Peyer's patch (tissue), 4 donors: ENCODE data around the gene LRP5. TPM values are rescaled to one million over a fixed set of nuclear protein-coding genes. Genes with fewer than 3 reads are reported as not detected.
A peak's percentile ranks its signal among the peaks of the same experiment; 100 is the strongest.
"Not testable (repeated sequence)": the region's sequence is repeated elsewhere in the genome, so short reads cannot be mapped to it uniquely, and the experiment has no call there.

Experiments
- DNase-seq, 3 donors: peaks; one replicate each; pipeline ENCODE4 v3.0.0-alpha.2; 2017 to 2019
- H3K27ac ChIP-seq, 4 donors: fragments of 200-600 bp; sonication (generic); one replicate each; pipeline ENCODE4 v1.5.1; 2016 to 2019
- H3K27me3 ChIP-seq, 2 donors: fragments of 200-600 bp; sonication (generic); one replicate each; pipeline ENCODE4 v1.5.1; 2019
- H3K36me3 ChIP-seq, 3 donors: fragments of 200-600 bp; sonication (generic); one replicate each; pipeline ENCODE4 v1.5.1; 2016 to 2019
- H3K4me1 ChIP-seq, 4 donors: fragments of 200-600 bp; sonication (generic); one replicate each; pipeline ENCODE4 v1.5.1; 2016 to 2019
- H3K4me3 ChIP-seq, 4 donors: fragments of 200-600 bp; sonication (generic); 1 replicate in 3 of 4; 2 replicates in 1 of 4; pipeline ENCODE4 v1.5.1; 2016 to 2019; ENCODE audit warnings: mild to moderate bottlenecking in 1 of 4
- H3K9me3 ChIP-seq, 4 donors: fragments of 200-600 bp; sonication (generic); one replicate each; pipeline ENCODE4 v1.5.1; 2016 to 2019; ENCODE audit warnings: mild to moderate bottlenecking in 1 of 4
- CTCF ChIP-seq, 6 experiments: fragments of 450-650 bp in 4 of 6; fragments of 200-600 bp in 2 of 6; sonication (generic) in 1 of 6; IDR thresholded peaks; one replicate each; pipeline ENCODE4 v1.5.1; 2017 to 2019; ENCODE audit warnings: antibody characterized with exemption in 6 of 6, mild to moderate bottlenecking in 3 of 6, moderate library complexity in 1 of 6
- POLR2A ChIP-seq, 2 donors: fragments of 450-650 bp; IDR thresholded peaks; one replicate each; pipeline ENCODE4 v1.5.1; 2017; ENCODE audit warnings: antibody characterized with exemption in 2 of 2, mild to moderate bottlenecking in 2 of 2, moderate library complexity in 2 of 2
- total RNA-seq, 4 donors: library from RNA; depleted of rRNA; stranded (reverse); fragments of >200 nt; gene quantifications; one replicate each; pipeline ENCODE4 v1.1.0, GENCODE V29; 2016

Gene LRP5
- total RNA-seq, 4 donors from 2014 or later = 149 to 196 (median 168) TPM

GRCh38 chr11:68296344-68297051 lies 15.9 kb upstream of the LRP5 start:
- Histone ChIP-seq H3K4me1 (peaks cover 0 to 24% (median 5%) of the 10 kb centered on the region in 4 donors), H3K27me3 (no peaks in the 10 kb centered on the region), H3K27ac (peak overlapping the region in 3 of 4 donors; percentile 70 to 94 (median 90)), H3K9me3 (no peaks in the 10 kb centered on the region), H3K4me3 (peak overlapping the region in 1 of 4 donors; percentile 4), H3K36me3 (no peaks in the 10 kb centered on the region)
- peak in 2 of 3 donors; percentile 87 to 88 for DNase-seq
- TF ChIP-seq POLR2A (IDR thresholded peaks at IDR 0.05) = peak; percentile 50 to 84
- no peak for TF ChIP-seq CTCF (IDR thresholded peaks at IDR 0.05)

GRCh38 chr11:68297052-68297378 lies 15.4 kb upstream of the LRP5 start:
- Histone ChIP-seq H3K36me3 (no peaks in the 10 kb centered on the region), H3K27ac (peak overlapping the region in 3 of 4 donors; percentile 70 to 94 (median 90)), H3K27me3 (no peaks in the 10 kb centered on the region), H3K9me3 (no peaks in the 10 kb centered on the region), H3K4me3 (no peak overlapping the region), H3K4me1 (peaks cover 0 to 25% (median 5%) of the 10 kb centered on the region in 4 donors)
- DNase-seq = no peak
- TF ChIP-seq POLR2A (IDR thresholded peaks at IDR 0.05) (no peak), CTCF (IDR thresholded peaks at IDR 0.05) (no peak)

- Histone ChIP-seq H3K4me3 (no peak overlapping the region), H3K27ac (peak overlapping the region in 3 of 4 donors; percentile 70 to 94 (median 90)), H3K36me3 (no peaks in the 10 kb centered on the region), H3K27me3 (no peaks in the 10 kb centered on the region), H3K9me3 (no peaks in the 10 kb centered on the region), H3K4me1 (peaks cover 0 to 30% (median 5%) of the 10 kb centered on the region in 4 donors)
- DNase-seq = no peak
- no peak for TF ChIP-seq POLR2A (IDR thresholded peaks at IDR 0.05)
- TF ChIP-seq CTCF (IDR thresholded peaks at IDR 0.05) = no peak
Measured at GRCh38 chr11:68297494-68297811, 14.9 kb upstream of the LRP5 start.

- H3K27ac ChIP-seq = peak overlapping the region in 3 of 4 donors; percentile 70 to 94 (median 90)
- DNase-seq = peak; percentile 64 to 94 (median 92)
- no peaks in the 10 kb centered on the region for H3K36me3 ChIP-seq
- peak in 1 of 2 donors; percentile 49 for TF ChIP-seq POLR2A (IDR thresholded peaks at IDR 0.05)
- TF ChIP-seq CTCF (IDR thresholded peaks at IDR 0.05) = peak; percentile 95 to 99 (median 99)
- H3K27me3 ChIP-seq = no peaks in the 10 kb centered on the region
- H3K4me1 ChIP-seq = peaks cover 0 to 34% (median 7%) of the 10 kb centered on the region in 4 donors
- H3K9me3 ChIP-seq = no peaks in the 10 kb centered on the region
- peak overlapping the region in 2 of 4 donors; percentile 25 to 35 for H3K4me3 ChIP-seq
Measured at GRCh38 chr11:68297812-68298658, 14.4 kb upstream of the LRP5 start.

GRCh38 chr11:68298659-68299516 lies 13.5 kb upstream of the LRP5 start:
- Histone ChIP-seq H3K4me1 (peaks cover 0 to 42% (median 10%) of the 10 kb centered on the region in 4 donors), H3K9me3 (no peaks in the 10 kb centered on the region), H3K27me3 (no peaks in the 10 kb centered on the region), H3K27ac (peak overlapping the region in 3 of 4 donors; percentile 70 to 94 (median 90)), H3K36me3 (no peaks in the 10 kb centered on the region), H3K4me3 (peak overlapping the region in 2 of 4 donors; percentile 25 to 35)
- TF ChIP-seq CTCF (IDR thresholded peaks at IDR 0.05) (no peak), POLR2A (IDR thresholded peaks at IDR 0.05) (no peak)
- DNase-seq = peak in 2 of 3 donors; percentile 57 to 66

GRCh38 chr11:68299517-68299879 lies 12.9 kb upstream of the LRP5 start:
- H3K36me3 ChIP-seq, DNase-seq, H3K9me3 ChIP-seq, H3K27me3 ChIP-seq, H3K4me3 ChIP-seq: not testable (repeated sequence)
- H3K4me1 ChIP-seq = peaks cover 0 to 43% (median 10%) of the 10 kb centered on the region in 4 donors
- peak overlapping the region in 3 of 4 donors; percentile 70 to 94 (median 90) for H3K27ac ChIP-seq
